Activated CD8-positive, alpha-beta memory T cell treated with anti-CD3 and anti-CD28 coated beads for 48 hours (primary cell): Measurements from ENCODE around the gene MRE11.
"Not testable (repeated sequence)": the region's sequence is repeated elsewhere in the genome, so short reads cannot be mapped to it uniquely, and the experiment has no call there.

ENCODE experiments used
- DNase-seq, 3 experiments: peaks; one replicate each; pipeline ENCODE4 v3.0.0-alpha.2; 2020; ENCODE audit warnings: low read depth in 2 of 3, low spot score in 2 of 3

MRE11 gene

GRCh38 chr11:94507485-94507884 lies 13.8 kb upstream of the MRE11 start:
- no peak for DNase-seq

- DNase-seq = not testable (repeated sequence)
These were observed 12.9 kb upstream of the MRE11 start for GRCh38 chr11:94506513-94506912.

GRCh38 chr11:94504689-94505293 lies 11.1 kb upstream of the MRE11 start:
- no peak for DNase-seq

- no peak for DNase-seq
These were observed 7.9 kb upstream of the MRE11 start for GRCh38 chr11:94501522-94501921.

GRCh38 chr11:94500181-94500580 lies 6.5 kb upstream of the MRE11 start:
- no peak for DNase-seq

GRCh38 chr11:94494126-94494680 lies 559 bp upstream of the MRE11 start:
- DNase-seq = no peak

- DNase-seq = no peak
These were observed 7.6 kb downstream of the MRE11 start for GRCh38 chr11:94486068-94486467.

GRCh38 chr11:94481342-94481741 lies 12.3 kb downstream of the MRE11 start:
- no peak for DNase-seq

- DNase-seq = no peak
These were observed 16.0 kb downstream of the MRE11 start for GRCh38 chr11:94477624-94478023.

- no peak for DNase-seq
These were observed 20.5 kb downstream of the MRE11 start for GRCh38 chr11:94472916-94473799.

GRCh38 chr11:94469416-94469815 lies 24.2 kb downstream of the MRE11 start:
- no peak for DNase-seq

GRCh38 chr11:94459576-94459975 lies 34.1 kb downstream of the MRE11 start:
- DNase-seq = no peak

- DNase-seq = no peak
These were observed 36.3 kb downstream of the MRE11 start for GRCh38 chr11:94457118-94458029.

GRCh38 chr11:94455861-94456260 lies 37.8 kb downstream of the MRE11 start:
- no peak for DNase-seq

GRCh38 chr11:94454301-94454700 lies 39.3 kb downstream of the MRE11 start:
- no peak for DNase-seq

- no peak for DNase-seq
These were observed 40.7 kb downstream of the MRE11 start for GRCh38 chr11:94452988-94453387.

- no peak for DNase-seq
These were observed 43.6 kb downstream of the MRE11 start for GRCh38 chr11:94450048-94450447.

- DNase-seq = no peak
These were observed 44.2 kb downstream of the MRE11 start for GRCh38 chr11:94449437-94449836.

- no peak for DNase-seq
These were observed 44.6 kb downstream of the MRE11 start for GRCh38 chr11:94449029-94449428.

- no peak for DNase-seq
These were observed 46.5 kb downstream of the MRE11 start for GRCh38 chr11:94447149-94447548.

- DNase-seq = no peak
These were observed 48.0 kb downstream of the MRE11 start for GRCh38 chr11:94445641-94446040.
